ENCODE measurements around the gene KIF3A. TPM values are rescaled to one million over a fixed set of nuclear protein-coding genes. Genes with fewer than 3 reads are reported as not detected.

KIF3A gene
- polyA plus RNA-seq, 1 of the 3 experiments (the other 2 are of a cell fraction) = 5.1 TPM

DNA sequence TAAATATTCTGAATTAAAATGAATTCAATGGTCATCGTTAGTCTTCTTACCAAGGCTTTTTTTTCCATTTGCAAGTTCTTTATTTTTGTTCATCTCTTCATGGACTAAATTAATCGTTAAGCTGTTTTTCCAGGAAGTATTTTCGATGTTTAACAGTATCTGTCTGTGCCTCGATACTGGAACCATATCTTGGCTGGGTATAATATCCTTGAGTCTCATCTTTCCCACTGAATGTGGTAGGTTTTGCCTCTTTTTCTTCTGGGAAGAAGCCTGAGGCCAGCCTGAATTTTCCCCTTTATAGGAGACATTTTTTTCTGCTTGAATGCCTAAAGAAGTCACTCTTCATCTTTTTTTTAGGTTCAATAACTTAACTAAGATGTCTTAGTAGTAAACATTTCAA lies 43.7 kb upstream of the KIF3A start:
- WGBS (ENCODE audit: low lambda C conversion rate) = 86% methylated on average over 4 of the region's 4 CpGs
- no peak for DNase-seq
- peaks cover 8% of the 10 kb centered on the region for H3K79me2 ChIP-seq (ENCODE audit: insufficient read depth)
- ChIA-PET POLR2A (no interaction called here), CTCF (interaction anchor here (0.7 kb wide), 1 partner anchor 254 kb away, joined by 3 read pairs; no protein-coding TSS in a partner anchor)
- H3K4me2 ChIP-seq = no peak overlapping the region
- no peaks in the 10 kb centered on the region for H3K36me3 ChIP-seq (replicated peaks in 1 of 2; ENCODE audit: control insufficient read depth in 1 of 2, insufficient read depth in 2 of 2, low read length in 1 of 2)
- no peaks in the 10 kb centered on the region for H4K20me1 ChIP-seq (ENCODE audit: insufficient read depth)
- no peak overlapping the region for H3K27ac ChIP-seq (ENCODE audit: low read depth in 2 of 2, low read length in 1 of 2)
- H3K4me3 ChIP-seq (ENCODE audit: low read depth in 2 of 2, low read length in 1 of 2) = no peak overlapping the region
- H3K9me3 ChIP-seq = no peaks in the 10 kb centered on the region
- H2AFZ ChIP-seq (ENCODE audit: low read depth) = peak overlapping the region; percentile 95; the same call in 1 of the 2 replicates
- peaks cover 5% of the 10 kb centered on the region for H3F3A ChIP-seq (replicated peaks; ENCODE audit: insufficient read depth)
- no peak overlapping the region for H3K9ac ChIP-seq
- no peak for TF ChIP-seq MEF2A (IDR thresholded peaks at IDR 0.05; ENCODE audit: borderline replicate concordance, low read depth)
- TF ChIP-seq NFIC (IDR thresholded peaks at IDR 0.05; ENCODE audit: borderline replicate concordance) = no peak
- no peak for TF ChIP-seq EP300 (IDR thresholded peaks at IDR 0.05; ENCODE audit: borderline replicate concordance in 1 of 2, low read depth in 1 of 2, low read length in 1 of 2)
- TF ChIP-seq FOSL2 (IDR thresholded peaks at IDR 0.05; ENCODE audit: borderline replicate concordance, low read depth) = no peak
- TF ChIP-seq FOXJ3 (CRISPR knock-in tag; IDR thresholded peaks at IDR 0.05) = no peak
- TF ChIP-seq JUND (IDR thresholded peaks at IDR 0.05) = no peak
- TF ChIP-seq GATA2 (CRISPR knock-in tag; IDR thresholded peaks at IDR 0.05) = no peak
- no peak for TF ChIP-seq YY1 (IDR thresholded peaks at IDR 0.05; ENCODE audit: low read depth)
- TF ChIP-seq NRF1 (IDR thresholded peaks at IDR 0.05; ENCODE audit: low read depth, low read length) = no peak
- TF ChIP-seq TCF12 (IDR thresholded peaks at IDR 0.05) = no peak
- TF ChIP-seq RXRA (IDR thresholded peaks at IDR 0.05; ENCODE audit: borderline replicate concordance, low read depth) = no peak
- TF ChIP-seq TEAD4 (IDR thresholded peaks at IDR 0.05; ENCODE audit: borderline replicate concordance, insufficient read depth) = no peak
- TF ChIP-seq EZH2phosphoT487 (IDR thresholded peaks at IDR 0.05; ENCODE audit: borderline replicate concordance, low read depth) = no peak
- TF ChIP-seq, protein P1, sequence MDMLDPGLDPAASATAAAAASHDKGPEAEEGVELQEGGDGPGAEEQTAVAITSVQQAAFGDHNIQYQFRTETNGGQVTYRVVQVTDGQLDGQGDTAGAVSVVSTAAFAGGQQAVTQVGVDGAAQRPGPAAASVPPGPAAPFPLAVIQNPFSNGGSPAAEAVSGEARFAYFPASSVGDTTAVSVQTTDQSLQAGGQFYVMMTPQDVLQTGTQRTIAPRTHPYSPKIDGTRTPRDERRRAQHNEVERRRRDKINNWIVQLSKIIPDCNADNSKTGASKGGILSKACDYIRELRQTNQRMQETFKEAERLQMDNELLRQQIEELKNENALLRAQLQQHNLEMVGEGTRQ (IDR thresholded peaks at IDR 0.05; ENCODE audit: borderline replicate concordance, low read depth, low read length) = no peak
- no peak for TF ChIP-seq RFX5 (IDR thresholded peaks at IDR 0.05; ENCODE audit: low read length)
- TF ChIP-seq POLR2AphosphoS5 (IDR thresholded peaks at IDR 0.05; ENCODE audit: low read depth, low read length) = no peak
- TF ChIP-seq FOXM1 (IDR thresholded peaks at IDR 0.05; ENCODE audit: low read depth) = no peak
- TF ChIP-seq, protein P2, sequence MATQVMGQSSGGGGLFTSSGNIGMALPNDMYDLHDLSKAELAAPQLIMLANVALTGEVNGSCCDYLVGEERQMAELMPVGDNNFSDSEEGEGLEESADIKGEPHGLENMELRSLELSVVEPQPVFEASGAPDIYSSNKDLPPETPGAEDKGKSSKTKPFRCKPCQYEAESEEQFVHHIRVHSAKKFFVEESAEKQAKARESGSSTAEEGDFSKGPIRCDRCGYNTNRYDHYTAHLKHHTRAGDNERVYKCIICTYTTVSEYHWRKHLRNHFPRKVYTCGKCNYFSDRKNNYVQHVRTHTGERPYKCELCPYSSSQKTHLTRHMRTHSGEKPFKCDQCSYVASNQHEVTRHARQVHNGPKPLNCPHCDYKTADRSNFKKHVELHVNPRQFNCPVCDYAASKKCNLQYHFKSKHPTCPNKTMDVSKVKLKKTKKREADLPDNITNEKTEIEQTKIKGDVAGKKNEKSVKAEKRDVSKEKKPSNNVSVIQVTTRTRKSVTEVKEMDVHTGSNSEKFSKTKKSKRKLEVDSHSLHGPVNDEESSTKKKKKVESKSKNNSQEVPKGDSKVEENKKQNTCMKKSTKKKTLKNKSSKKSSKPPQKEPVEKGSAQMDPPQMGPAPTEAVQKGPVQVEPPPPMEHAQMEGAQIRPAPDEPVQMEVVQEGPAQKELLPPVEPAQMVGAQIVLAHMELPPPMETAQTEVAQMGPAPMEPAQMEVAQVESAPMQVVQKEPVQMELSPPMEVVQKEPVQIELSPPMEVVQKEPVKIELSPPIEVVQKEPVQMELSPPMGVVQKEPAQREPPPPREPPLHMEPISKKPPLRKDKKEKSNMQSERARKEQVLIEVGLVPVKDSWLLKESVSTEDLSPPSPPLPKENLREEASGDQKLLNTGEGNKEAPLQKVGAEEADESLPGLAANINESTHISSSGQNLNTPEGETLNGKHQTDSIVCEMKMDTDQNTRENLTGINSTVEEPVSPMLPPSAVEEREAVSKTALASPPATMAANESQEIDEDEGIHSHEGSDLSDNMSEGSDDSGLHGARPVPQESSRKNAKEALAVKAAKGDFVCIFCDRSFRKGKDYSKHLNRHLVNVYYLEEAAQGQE (IDR thresholded peaks at IDR 0.05; ENCODE audit: low read depth, low read length) = no peak
- TF ChIP-seq, protein P3, sequence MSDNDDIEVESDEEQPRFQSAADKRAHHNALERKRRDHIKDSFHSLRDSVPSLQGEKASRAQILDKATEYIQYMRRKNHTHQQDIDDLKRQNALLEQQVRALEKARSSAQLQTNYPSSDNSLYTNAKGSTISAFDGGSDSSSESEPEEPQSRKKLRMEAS (IDR thresholded peaks at IDR 0.05; ENCODE audit: low read depth) = no peak
- H3K27me3 ChIP-seq (ENCODE audit: insufficient read depth) = no peaks in the 10 kb centered on the region
- H3K9me2 ChIP-seq = no peaks in the 10 kb centered on the region
- H3K4me1 ChIP-seq (ENCODE audit: control insufficient read depth in 1 of 2, insufficient read depth in 2 of 2, low read depth in 1 of 2, low read length in 1 of 2) = peaks cover 8 to 18% of the 10 kb centered on the region in 2 experiments; a peak in 2 of 4 replicates

All from SK-N-SH (cell line).